GM12878 (cell line): ENCODE data around the gene FBXL5. TPM values are rescaled to one million over a fixed set of nuclear protein-coding genes. Genes with fewer than 3 reads are reported as not detected.

Source experiments
- ATAC-seq: fragments of 200-7000 bp; cut with Tn5 transposase; 3 replicates; pipeline ENCODE4 v1.9.1; 2020; ENCODE audit warnings: mild to moderate bottlenecking, moderate library complexity
- BruUV-seq: library from RNA; stranded (reverse); fragments of 400-500 nt; replicated peaks from 2 replicates; lab custom pipeline; 2021; lab: Mats Ljungman, UMichigan
- CTCF ChIA-PET: fragments of 300-600 bp; sonication (Branson Sonifier 250); formaldehyde crosslinking; extraction: SDS; loops from one replicate; lab custom pipeline; 2021; ENCODE audit warnings: inconsistent platforms; lab: Yijun Ruan, JAX
- POLR2A ChIA-PET: fragments of 350-600 bp; formaldehyde crosslinking; extraction: SDS; loops from one replicate; lab custom pipeline; 2021; ENCODE audit warnings: inconsistent platforms; lab: Charles Lee
- RAD21 ChIA-PET: fragments of 300-600 bp; sonication (Branson Sonifier 250); formaldehyde crosslinking; loops from one replicate; lab custom pipeline; 2023; ENCODE audit warnings: antibody characterized with exemption; ENCODE audit not compliant: unreplicated experiment; lab: Charles Lee
- SMC1A ChIA-PET: fragments of 300-600 bp; sonication (Branson Sonifier 250); formaldehyde crosslinking; loops from one replicate; lab custom pipeline; 2023; ENCODE audit not compliant: unreplicated experiment, uncharacterized antibody; lab: Charles Lee
- DNase-seq: peaks from one replicate; pipeline ENCODE4 v3.0.0-alpha.2; 2011; ENCODE audit warnings: low read depth, low spot score
- FAIRE-seq: peaks from 3 replicates; lab custom pipeline; 2011; peaks lifted over from hg19 to GRCh38; lab: Jason Lieb, UNC
- H2AFZ ChIP-seq: 2 replicates; pipeline ENCODE4 v1.6.0; 2011; ENCODE audit warnings: low read depth, low read length, control low read depth; ENCODE audit not compliant: control insufficient read depth
- H3K27ac ChIP-seq: 2 replicates; pipeline ENCODE4 v1.5.1; 2011; ENCODE audit warnings: control low read depth; ENCODE audit not compliant: control insufficient read depth, insufficient read depth
- H3K27me3 ChIP-seq, 2 experiments: replicated peaks in 1 of 2; 2 replicates each; pipeline versions ENCODE4 v1.6.0 to v1.6.1; 2011; ENCODE audit warnings: low read length in 1 of 2; ENCODE audit not compliant: control insufficient read depth in 2 of 2, insufficient read depth in 2 of 2
- H3K36me3 ChIP-seq, 2 experiments: 2 replicates each; pipeline ENCODE4 v1.5.1; 2011; ENCODE audit warnings: low read length in 1 of 2; ENCODE audit not compliant: control insufficient read depth in 2 of 2, insufficient read depth in 2 of 2
- H3K4me1 ChIP-seq: 2 replicates; pipeline ENCODE4 v1.6.1; 2011; ENCODE audit warnings: mild to moderate bottlenecking, low read length, moderate library complexity, mixed read lengths; ENCODE audit not compliant: control insufficient read depth, insufficient read depth
- H3K4me2 ChIP-seq: 2 replicates; pipeline ENCODE4 v1.6.0; 2011; ENCODE audit warnings: control low read depth; ENCODE audit not compliant: control insufficient read depth, insufficient read depth
- H3K4me3 ChIP-seq: fragments of 200-600 bp; sonication (generic); 2 replicates; pipeline ENCODE4 v1.5.1; 2016
- H3K79me2 ChIP-seq: 2 replicates; pipeline ENCODE4 v1.6.0; 2011; ENCODE audit warnings: low read length; ENCODE audit not compliant: control insufficient read depth, insufficient read depth
- H3K9ac ChIP-seq: 2 replicates; pipeline ENCODE4 v1.8.0; 2011; ENCODE audit warnings: low read length, control low read depth, mixed read lengths; ENCODE audit not compliant: control insufficient read depth, insufficient read depth
- H3K9me3 ChIP-seq: replicated peaks from 3 replicates; pipeline ENCODE4 v1.5.1; 2011; ENCODE audit warnings: mild to moderate bottlenecking, low read length; ENCODE audit not compliant: control insufficient read depth, insufficient read depth
- H4K20me1 ChIP-seq: 2 replicates; pipeline ENCODE4 v1.6.0; 2011; ENCODE audit not compliant: control insufficient read depth, insufficient read depth
- BCL3 ChIP-seq: IDR thresholded peaks from 2 replicates; pipeline ENCODE4 v1.6.1; 2011; ENCODE audit warnings: borderline replicate concordance, low read depth, mild to moderate bottlenecking, moderate library complexity, low read length; ENCODE audit not compliant: insufficient read depth, poor library complexity, severe bottlenecking
- CBFB ChIP-seq: IDR thresholded peaks from 2 replicates; pipeline ENCODE4 v1.6.1; 2016; ENCODE audit warnings: antibody characterized with exemption, low read depth
- CEBPB ChIP-seq, 2 experiments: fragments of 150-350 bp in 1 of 2; IDR thresholded peaks; 2 replicates each; pipeline ENCODE4 v1.6.1; 2012 to 2014; ENCODE audit warnings: low read depth in 2 of 2, low read length in 2 of 2, borderline replicate concordance in 1 of 2, inconsistent platforms in 1 of 2
- CUX1 ChIP-seq: IDR thresholded peaks from 2 replicates; pipeline ENCODE4 v1.6.1; 2012; ENCODE audit warnings: improper control_type of control experiment, low read depth, low read length; ENCODE audit not compliant: insufficient replicate concordance
- EP300 ChIP-seq, 2 experiments: fragments of 150-350 bp in 1 of 2; IDR thresholded peaks; 2 replicates each; pipeline ENCODE4 v1.6.1; 2011 to 2012; ENCODE audit warnings: low read depth in 2 of 2, low read length in 2 of 2, borderline replicate concordance in 1 of 2, improper control_type of control experiment in 1 of 2, inconsistent platforms in 1 of 2; ENCODE audit not compliant: control insufficient read depth in 1 of 2
- FOS ChIP-seq: IDR thresholded peaks from 3 replicates; pipeline ENCODE4 v1.6.1; 2011; ENCODE audit warnings: borderline replicate concordance; ENCODE audit not compliant: insufficient read length; ENCODE audit errors: extremely low read depth
- FOXM1 ChIP-seq: IDR thresholded peaks from 2 replicates; pipeline ENCODE4 v1.6.1; 2012; ENCODE audit warnings: low read depth, mild to moderate bottlenecking, inconsistent platforms, low read length, moderate library complexity
- HCFC1 ChIP-seq: fragments of 150-350 bp; IDR thresholded peaks from 2 replicates; pipeline ENCODE4 v1.6.1; 2014; ENCODE audit warnings: low read length
- KAT2A ChIP-seq: conservative IDR thresholded peaks from 2 replicates; pipeline ENCODE4 v1.6.1; 2011; ENCODE audit warnings: low read depth, low read length; ENCODE audit not compliant: control insufficient read depth
- MLLT1 ChIP-seq: fragments of 450-650 bp; IDR thresholded peaks from 2 replicates; pipeline ENCODE4 v1.6.1; 2016; ENCODE audit warnings: mild to moderate bottlenecking
- PKNOX1 ChIP-seq: fragments of 450-650 bp; IDR thresholded peaks from 2 replicates; pipeline ENCODE4 v1.6.1; 2016; ENCODE audit warnings: mild to moderate bottlenecking
- PML ChIP-seq: IDR thresholded peaks from 2 replicates; pipeline ENCODE4 v1.6.1; 2012; ENCODE audit warnings: low read length, inconsistent platforms
- SMARCA5 ChIP-seq: fragments of 450-650 bp; IDR thresholded peaks from 2 replicates; pipeline ENCODE4 v1.6.1; 2017; ENCODE audit warnings: mild to moderate bottlenecking
- ZNF217 ChIP-seq: fragments of 450-650 bp; IDR thresholded peaks from 2 replicates; pipeline ENCODE4 v1.6.1; 2017; ENCODE audit warnings: antibody characterized with exemption, mild to moderate bottlenecking
- WGBS: methylation state at CpG from one replicate; pipeline ENCODE4 v1.1.6; 2016; ENCODE audit warnings: low lambda C conversion rate; ENCODE audit not compliant: insufficient replicate concordance, insufficient coverage; ENCODE audit errors: missing lambda C conversion rate; 5-methylcytosine and 5-hydroxymethylcytosine counted together
- in situ Hi-C: fragments of 300-500 bp; cut with MboI; formaldehyde crosslinking; loops from 9 replicates; pipeline ENCODE4 v1.14.3; 2018; ENCODE audit warnings: mixed read lengths
- intact Hi-C: fragments of 100-400 bp; cut with micrococcal nuclease; formaldehyde crosslinking; loops from one replicate; pipeline ENCODE4 v1.14.2; 2022; ENCODE audit not compliant: unreplicated experiment
- polyA plus RNA-seq, 11 experiments: library from polyadenylated mRNA; depleted of rRNA in 4 of 11; unstranded in 6 of 11; stranded (reverse) in 5 of 11; fragments of >200 nt; fragmentation: Nextera tagmentation in 4 of 11; fragmentation: Illumina TruSeq in 1 of 11; extraction: Ambion mirVana in 4 of 11; extraction: Trizol in 1 of 11; gene quantifications; 1 replicate in 1 of 11; 2 replicates in 10 of 11; pipeline versions ENCODE4 v1.2.1 to v1.2.3, GENCODE V29; 2011 to 2016; ENCODE audit warnings: inconsistent platforms in 2 of 11, missing spikeins in 2 of 11, low read depth in 1 of 11
- total RNA-seq, 4 experiments: library from RNA; depleted of rRNA in 3 of 4; stranded (reverse); fragments of >200 nt in 3 of 4; fragmentation: Illumina TruSeq in 1 of 4; extraction: Trizol in 1 of 4; gene quantifications; 2 replicates each; pipeline versions ENCODE4 v1.2.1 to v1.2.3, GENCODE V29; 2013 to 2021

The FBXL5 gene
- total and polyA plus RNA-seq, 10 of the 15 experiments (the other 5 are each of a cell fraction or from before 2014, with no cell fraction given): 10.1 to 46.2 (median 32.7) TPM

- Histone ChIP-seq H3K27me3 (no peaks in the 10 kb centered on the region), H3K27ac (no peak overlapping the region), H3K4me3 (no peak overlapping the region), H4K20me1 (no peaks in the 10 kb centered on the region), H3K79me2 (no peaks in the 10 kb centered on the region), H3K4me2 (no peak overlapping the region), H3K4me1 (no peaks in the 10 kb centered on the region), H2AFZ (no peak overlapping the region), H3K9me3 (no peaks in the 10 kb centered on the region), H3K9ac (no peak overlapping the region), H3K36me3 (0 out of 4 replicates have a peak, but pooled peaks cover 0 to 4% of the 10 kb centered on the region in 2 experiments)
- in situ Hi-C loops: no loop called here
- no peak for DNase-seq
- FAIRE-seq: no peak
- intact Hi-C loops: no loop called here
- POLR2A ChIA-PET: no interaction called here
- RAD21 ChIA-PET: no interaction called here
- SMC1A ChIA-PET: no interaction called here
- CTCF ChIA-PET: no interaction called here
- WGBS: 72% methylated on average over 3 of the region's 3 CpGs
- no peak for ATAC-seq
- no TSS peak for BruUV-seq
- TF ChIP-seq SMARCA5 (no peak), BCL3 (no peak), CUX1 (no peak), CBFB (no peak), FOXM1 (no peak), KAT2A (no peak), CEBPB (IDR thresholded peaks at IDR 0.05; ENCODE audit: borderline replicate concordance in 1 of 2, low read depth in 2 of 2, low read length in 2 of 2) (no peak), PKNOX1 (no peak), ZNF217 (no peak), PML (no peak), EP300 (IDR thresholded peaks at IDR 0.05; ENCODE audit: borderline replicate concordance in 1 of 2, control insufficient read depth in 1 of 2, low read depth in 2 of 2, low read length in 2 of 2) (no peak), FOS (no peak), HCFC1 (no peak), MLLT1 (no peak)
Measured at GRCh38 chr4:15691346-15692135, 36.4 kb upstream of the FBXL5 start.
